Sigmoid colon (tissue), 4 donors: Measurements from ENCODE around the gene SCN1B.

Experiments used
- POLR2A ChIP-seq, 2 donors: fragments of 450-650 bp; IDR thresholded peaks; one replicate each; pipeline ENCODE4 v1.6.1; 2016; ENCODE audit warnings: antibody characterized with exemption in 2 of 2, mild to moderate bottlenecking in 2 of 2, moderate library complexity in 2 of 2
- POLR2AphosphoS5 ChIP-seq, 4 donors: sonication (generic); formaldehyde crosslinking; IDR thresholded peaks; one replicate each; pipeline ENCODE4 v1.6.1; 2017; ENCODE audit warnings: antibody characterized with exemption in 4 of 4
- TF ChIP-seq, protein P1 (sequence below), 4 experiments: fragments of 450-650 bp in 3 of 4; fragments of 200-600 bp in 1 of 4; IDR thresholded peaks; one replicate each; pipeline ENCODE4 v1.5.1; 2016 to 2019; ENCODE audit warnings: antibody characterized with exemption in 4 of 4, mild to moderate bottlenecking in 3 of 4, moderate library complexity in 2 of 4

DNA sequence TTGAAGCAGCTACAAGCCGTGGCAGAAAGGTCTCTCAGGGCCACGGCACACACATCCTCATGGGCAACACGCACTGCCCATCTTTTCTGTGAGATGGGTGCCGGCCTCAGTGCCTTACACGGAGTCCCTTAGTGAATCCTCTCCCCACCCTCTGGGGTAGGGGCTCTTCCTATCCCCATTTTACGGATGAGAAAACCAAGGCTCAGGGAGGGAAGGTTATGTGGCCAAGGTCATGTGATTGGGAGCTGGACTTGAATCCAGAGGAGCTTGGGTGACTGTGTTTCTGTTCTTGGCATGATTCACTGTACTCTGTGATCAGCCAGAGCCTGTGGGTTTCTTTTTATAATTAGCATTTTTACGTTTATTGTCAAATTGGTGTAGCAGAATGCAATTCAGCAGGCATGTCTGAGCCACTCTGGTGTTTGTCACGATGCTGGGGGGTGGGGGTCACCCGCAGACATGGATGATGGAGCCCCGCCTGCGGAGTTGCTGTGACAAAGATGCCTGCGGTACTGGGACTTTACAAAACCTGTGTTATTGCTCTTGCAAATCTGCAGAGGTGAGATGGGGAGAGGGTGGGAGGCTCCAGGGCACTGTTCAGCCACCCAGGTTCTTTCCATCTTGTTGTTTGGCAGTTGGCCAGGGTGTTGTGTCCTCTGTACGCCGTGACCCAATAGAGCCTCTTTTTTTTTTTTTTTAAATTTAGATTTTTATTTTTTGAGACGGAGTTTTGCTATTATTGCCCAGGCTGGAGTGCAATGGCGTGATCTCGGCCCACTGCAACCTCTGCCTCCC, 4.5 kb downstream of the SCN1B start:
- TF ChIP-seq, protein P1, sequence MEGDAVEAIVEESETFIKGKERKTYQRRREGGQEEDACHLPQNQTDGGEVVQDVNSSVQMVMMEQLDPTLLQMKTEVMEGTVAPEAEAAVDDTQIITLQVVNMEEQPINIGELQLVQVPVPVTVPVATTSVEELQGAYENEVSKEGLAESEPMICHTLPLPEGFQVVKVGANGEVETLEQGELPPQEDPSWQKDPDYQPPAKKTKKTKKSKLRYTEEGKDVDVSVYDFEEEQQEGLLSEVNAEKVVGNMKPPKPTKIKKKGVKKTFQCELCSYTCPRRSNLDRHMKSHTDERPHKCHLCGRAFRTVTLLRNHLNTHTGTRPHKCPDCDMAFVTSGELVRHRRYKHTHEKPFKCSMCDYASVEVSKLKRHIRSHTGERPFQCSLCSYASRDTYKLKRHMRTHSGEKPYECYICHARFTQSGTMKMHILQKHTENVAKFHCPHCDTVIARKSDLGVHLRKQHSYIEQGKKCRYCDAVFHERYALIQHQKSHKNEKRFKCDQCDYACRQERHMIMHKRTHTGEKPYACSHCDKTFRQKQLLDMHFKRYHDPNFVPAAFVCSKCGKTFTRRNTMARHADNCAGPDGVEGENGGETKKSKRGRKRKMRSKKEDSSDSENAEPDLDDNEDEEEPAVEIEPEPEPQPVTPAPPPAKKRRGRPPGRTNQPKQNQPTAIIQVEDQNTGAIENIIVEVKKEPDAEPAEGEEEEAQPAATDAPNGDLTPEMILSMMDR (IDR thresholded peaks at IDR 0.05), result no peak
- TF ChIP-seq POLR2A (IDR thresholded peaks at IDR 0.05) (no peak), POLR2AphosphoS5 (IDR thresholded peaks at IDR 0.05) (no peak)
